Mucosa of stomach (tissue), 1 donor: ENCODE data around the gene SHOC1.
"Not testable (repeated sequence)": the region's sequence is repeated elsewhere in the genome, so short reads cannot be mapped to it uniquely, and the experiment has no call there.

Source experiments
- H3K27me3 ChIP-seq: one replicate; pipeline ENCODE4 v1.7.0; 2013; ENCODE audit warnings: mild to moderate bottlenecking, low read length; ENCODE audit not compliant: control insufficient read depth, insufficient read depth
- H3K36me3 ChIP-seq: one replicate; pipeline ENCODE4 v1.7.0; 2013; ENCODE audit warnings: low read length; ENCODE audit not compliant: control insufficient read depth, insufficient read depth
- H3K4me1 ChIP-seq: one replicate; pipeline ENCODE4 v1.7.0; 2013; ENCODE audit warnings: mild to moderate bottlenecking, low read length; ENCODE audit not compliant: control insufficient read depth, insufficient read depth
- H3K4me3 ChIP-seq: one replicate; pipeline ENCODE4 v1.7.0; 2013; ENCODE audit warnings: low read length
- H3K9ac ChIP-seq: one replicate; pipeline ENCODE4 v1.7.0; 2013; ENCODE audit warnings: mild to moderate bottlenecking, low read length, moderate library complexity
- H3K9me3 ChIP-seq: one replicate; pipeline ENCODE4 v1.7.0; 2013; ENCODE audit warnings: mild to moderate bottlenecking, low read length, moderate library complexity; ENCODE audit not compliant: control insufficient read depth
- donor health status: Pancreatic carcinoma.

SHOC1 gene

GRCh38 chr9:111825468-111826145 is 30.9 kb upstream of the SHOC1 start:
- Histone ChIP-seq H3K9me3 (no peaks in the 10 kb centered on the region), H3K36me3 (no peaks in the 10 kb centered on the region), H3K9ac (no peak overlapping the region), H3K27me3 (no peaks in the 10 kb centered on the region), H3K4me1 (no peaks in the 10 kb centered on the region), H3K4me3 (no peak overlapping the region)

DNA sequence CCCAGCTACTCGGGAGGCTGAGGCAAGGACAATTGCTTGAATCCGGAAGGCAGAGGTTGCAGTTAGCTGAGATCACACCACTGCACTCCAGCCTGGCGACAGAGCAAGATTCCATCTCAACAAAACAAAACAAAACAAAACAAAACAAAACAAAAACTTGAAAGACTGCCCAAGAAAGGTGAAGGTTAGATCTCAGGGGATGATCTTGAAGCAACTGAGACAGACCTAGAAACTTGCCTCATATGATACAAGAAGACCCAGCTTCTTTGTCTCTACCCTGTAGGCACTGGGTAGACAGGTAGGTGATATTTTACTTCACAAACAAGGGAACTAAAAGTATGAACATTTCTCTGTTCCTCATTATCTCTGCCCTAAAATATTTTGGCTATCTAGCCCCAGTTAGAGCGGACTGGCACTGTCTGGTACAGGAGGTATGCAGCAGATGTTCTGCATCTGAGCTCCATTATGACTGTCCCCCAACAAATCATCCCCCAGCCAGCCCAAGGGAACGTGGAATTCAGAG is 26.3 kb upstream of the SHOC1 start:
- no peaks in the 10 kb centered on the region for H3K36me3 ChIP-seq
- H3K9me3 ChIP-seq: no peaks in the 10 kb centered on the region
- H3K4me1 ChIP-seq: peaks cover 22% of the 10 kb centered on the region
- H3K27me3 ChIP-seq: no peaks in the 10 kb centered on the region
- H3K4me3 ChIP-seq: no peak overlapping the region
- H3K9ac ChIP-seq: no peak overlapping the region

- Histone ChIP-seq H3K9me3 (no peaks in the 10 kb centered on the region), H3K36me3 (no peaks in the 10 kb centered on the region), H3K27me3 (no peaks in the 10 kb centered on the region), H3K4me3 (no peak overlapping the region), H3K4me1 (peaks cover 36% of the 10 kb centered on the region), H3K9ac (no peak overlapping the region)
These were observed 24.6 kb upstream of the SHOC1 start for GRCh38 chr9:111819360-111819759.

DNA sequence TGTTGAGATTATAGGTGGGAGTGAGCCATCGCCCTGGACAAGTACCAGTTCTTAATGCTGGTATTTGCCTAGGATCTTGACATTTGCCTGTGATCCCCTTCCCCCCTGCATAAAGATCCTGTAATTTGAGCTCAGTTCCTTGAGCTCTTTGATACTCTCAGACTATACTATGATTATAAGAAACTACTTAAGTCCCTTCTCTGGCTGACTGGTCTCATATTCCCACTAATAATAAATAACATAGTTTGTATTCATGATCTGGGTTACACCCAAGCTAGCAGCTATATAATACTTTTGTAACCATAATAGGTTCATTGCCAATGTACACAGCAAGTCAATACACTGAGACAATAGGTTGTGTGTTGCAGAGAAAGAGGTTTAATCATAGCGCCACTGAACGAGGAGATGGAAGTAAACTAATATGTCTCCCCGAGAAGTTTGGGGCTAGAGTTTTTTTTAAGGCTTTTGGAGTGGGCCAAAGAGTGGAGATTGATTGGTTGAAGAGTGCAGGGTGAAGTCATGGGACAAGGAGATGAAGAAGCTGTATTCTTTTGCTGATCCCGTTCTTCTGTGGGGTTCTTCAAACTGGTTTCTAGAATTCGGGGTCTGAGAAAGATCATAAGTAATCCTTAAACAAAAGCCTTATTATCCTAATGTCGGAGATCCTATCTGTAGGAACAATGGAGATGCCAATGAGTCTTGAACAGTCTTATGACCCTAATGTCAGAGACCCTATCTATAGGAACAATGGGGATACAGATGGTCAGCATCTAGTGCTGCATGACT is 20.7 kb upstream of the SHOC1 start:
- Histone ChIP-seq H3K36me3 (no peaks in the 10 kb centered on the region), H3K4me1 (peaks cover 39% of the 10 kb centered on the region), H3K4me3 (no peak overlapping the region), H3K27me3 (no peaks in the 10 kb centered on the region), H3K9me3 (no peaks in the 10 kb centered on the region), H3K9ac (peak overlapping the region; percentile 20)

- Histone ChIP-seq H3K4me3 (no peak overlapping the region), H3K27me3 (no peaks in the 10 kb centered on the region)
These were observed 17.6 kb upstream of the SHOC1 start for GRCh38 chr9:111812337-111812736.

DNA sequence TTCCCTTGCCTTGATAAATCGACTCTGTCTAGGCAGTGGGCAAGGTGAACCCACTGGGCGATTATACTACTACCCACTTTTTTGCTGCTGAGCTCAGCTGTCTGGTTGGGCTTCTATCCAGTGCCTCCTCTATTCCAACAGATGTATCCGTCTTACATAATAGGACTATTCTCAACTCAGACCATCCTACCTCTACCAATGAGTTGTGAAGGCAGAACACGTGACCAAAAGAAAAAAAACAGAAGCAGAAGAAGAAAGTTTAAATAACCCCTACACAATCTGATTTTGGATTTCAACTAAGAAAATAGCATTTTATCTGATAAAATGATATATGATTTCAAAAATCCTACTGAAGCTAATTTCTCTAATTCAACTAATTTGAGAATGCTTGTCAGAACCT is 16.2 kb upstream of the SHOC1 start:
- H3K4me3 ChIP-seq: no peak overlapping the region

More at GRCh38 chr9:111812337-111812736, 17.6 kb upstream of the SHOC1 start:
- H3K36me3 ChIP-seq: no peaks in the 10 kb centered on the region
- H3K9ac ChIP-seq: no peak overlapping the region
- peaks cover 36% of the 10 kb centered on the region for H3K4me1 ChIP-seq
- no peaks in the 10 kb centered on the region for H3K9me3 ChIP-seq

DNA sequence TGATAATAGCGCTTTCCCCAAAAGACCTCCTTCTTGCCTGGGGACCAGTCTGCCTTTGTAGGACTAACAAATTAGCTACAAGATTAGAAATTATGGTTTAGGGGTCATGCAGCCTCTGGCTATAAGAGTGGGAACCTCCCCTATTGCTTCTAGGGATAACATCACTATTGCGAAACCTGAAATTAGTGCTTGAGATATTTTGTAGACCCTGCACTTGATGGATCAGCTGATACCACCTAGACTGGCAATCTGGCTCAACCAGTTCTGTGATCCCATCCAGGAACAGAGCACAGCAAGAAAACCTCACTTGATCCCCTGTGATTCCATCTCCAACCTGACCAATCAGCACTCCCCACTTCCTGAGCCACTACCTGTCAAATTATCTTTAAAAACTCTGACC is 15.7 kb upstream of the SHOC1 start:
- H3K9ac ChIP-seq, H3K4me3 ChIP-seq, H3K27me3 ChIP-seq, H3K36me3 ChIP-seq, H3K9me3 ChIP-seq: not testable (repeated sequence)
- peaks cover 29% of the 10 kb centered on the region for H3K4me1 ChIP-seq

More for the DNA sequence above, 16.2 kb upstream of the SHOC1 start:
- Histone ChIP-seq H3K9ac (no peak overlapping the region), H3K4me1 (peaks cover 32% of the 10 kb centered on the region), H3K27me3 (no peaks in the 10 kb centered on the region), H3K9me3 (no peaks in the 10 kb centered on the region), H3K36me3 (no peaks in the 10 kb centered on the region)

DNA sequence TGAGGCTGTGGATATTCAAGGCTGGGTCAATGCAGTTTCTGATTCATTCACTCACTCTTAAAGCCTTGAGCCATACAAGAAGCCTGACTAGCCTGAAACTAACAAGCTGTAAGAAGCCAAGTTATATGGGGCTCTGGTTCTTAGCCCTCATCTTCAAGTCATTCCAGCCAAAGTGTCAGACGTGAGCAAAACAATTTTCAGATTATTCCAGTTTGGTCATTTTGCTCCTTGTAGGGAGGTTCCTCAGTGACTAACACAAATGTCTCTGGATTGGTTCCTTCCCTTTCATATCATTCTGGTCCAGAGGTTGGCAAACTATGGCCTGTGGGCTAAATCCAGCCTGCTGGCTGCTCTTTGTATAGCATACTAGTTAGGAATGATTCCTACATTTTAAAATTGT is 12.5 kb upstream of the SHOC1 start:
- Histone ChIP-seq H3K36me3 (no peaks in the 10 kb centered on the region), H3K9me3 (no peaks in the 10 kb centered on the region), H3K4me3 (no peak overlapping the region), H3K27me3 (no peaks in the 10 kb centered on the region), H3K9ac (peak overlapping the region; percentile 63), H3K4me1 (peaks cover 30% of the 10 kb centered on the region)

GRCh38 chr9:111806259-111806658 is 11.5 kb upstream of the SHOC1 start:
- H3K4me3 ChIP-seq: no peak overlapping the region
- H3K9ac ChIP-seq: peak overlapping the region; percentile 63
- H3K27me3 ChIP-seq: no peaks in the 10 kb centered on the region
- no peaks in the 10 kb centered on the region for H3K36me3 ChIP-seq
- H3K9me3 ChIP-seq: no peaks in the 10 kb centered on the region
- H3K4me1 ChIP-seq: peaks cover 30% of the 10 kb centered on the region

- Histone ChIP-seq H3K27me3 (no peaks in the 10 kb centered on the region), H3K4me3 (no peak overlapping the region), H3K4me1 (peaks cover 30% of the 10 kb centered on the region)
These were observed 11.1 kb upstream of the SHOC1 start for GRCh38 chr9:111805830-111806241.

DNA sequence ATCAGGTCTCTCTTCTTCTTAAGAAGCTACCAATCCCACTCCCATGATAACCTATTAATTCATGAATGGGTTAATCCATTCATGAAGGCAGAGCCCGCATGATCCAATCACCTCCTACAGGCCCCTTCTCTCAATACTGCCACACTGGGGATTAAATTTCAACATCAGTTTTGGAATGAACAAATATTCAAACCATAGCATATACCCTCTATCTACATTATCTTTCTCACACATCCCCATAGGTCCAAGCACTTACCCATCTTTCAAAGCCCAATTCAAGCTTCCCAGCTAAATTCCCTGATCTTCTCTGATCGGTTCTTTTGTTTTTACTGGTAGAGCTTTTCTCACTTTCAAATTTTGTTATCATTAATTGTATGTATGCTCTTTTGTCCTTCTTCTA is 10.5 kb upstream of the SHOC1 start:
- H3K9me3 ChIP-seq: no peaks in the 10 kb centered on the region
- H3K4me3 ChIP-seq: no peak overlapping the region
- no peaks in the 10 kb centered on the region for H3K36me3 ChIP-seq
- peak overlapping the region; percentile 55 for H3K9ac ChIP-seq
- H3K27me3 ChIP-seq: no peaks in the 10 kb centered on the region
- peaks cover 30% of the 10 kb centered on the region for H3K4me1 ChIP-seq

More at GRCh38 chr9:111805830-111806241, 11.1 kb upstream of the SHOC1 start:
- Histone ChIP-seq H3K36me3 (no peaks in the 10 kb centered on the region), H3K9me3 (no peaks in the 10 kb centered on the region), H3K9ac (peak overlapping the region; percentile 63)

DNA sequence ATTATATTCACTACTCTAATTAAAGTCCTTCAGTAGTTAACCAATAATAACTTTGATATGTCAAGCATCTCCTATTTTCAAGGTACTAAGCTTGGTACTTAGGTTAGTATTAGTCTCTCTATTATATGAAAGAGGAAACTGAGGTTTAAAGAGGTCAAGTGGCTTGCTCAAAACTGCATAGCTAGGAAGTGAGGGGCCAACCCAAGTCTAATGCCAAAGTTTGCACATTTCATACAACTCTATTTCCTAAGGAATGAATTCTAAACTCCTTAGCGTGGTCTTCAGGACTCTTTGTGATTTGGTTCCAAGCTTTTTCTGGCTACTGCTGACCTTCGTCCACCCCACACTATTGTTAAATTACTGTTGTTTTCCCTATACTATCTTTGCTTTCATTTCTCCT is 9.9 kb upstream of the SHOC1 start:
- H3K36me3 ChIP-seq: no peaks in the 10 kb centered on the region
- no peak overlapping the region for H3K9ac ChIP-seq
- H3K4me1 ChIP-seq: peaks cover 30% of the 10 kb centered on the region

More for the DNA sequence above, 9.9 kb upstream of the SHOC1 start:
- no peak overlapping the region for H3K4me3 ChIP-seq
- H3K9me3 ChIP-seq: no peaks in the 10 kb centered on the region
- no peaks in the 10 kb centered on the region for H3K27me3 ChIP-seq
